KMS-11 (cell line): Measurements from ENCODE around the gene AKT1S1.
A peak's percentile ranks its signal among the peaks of the same experiment; 100 is the strongest.

Experiments used
- H2AFZ ChIP-seq: fragments of 200-600 bp; sonication (generic); 2 replicates; pipeline ENCODE4 v1.6.1; 2016; ENCODE audit warnings: antibody characterized with exemption, mixed run types, low read depth
- H3K27ac ChIP-seq: fragments of 200-600 bp; sonication (generic); 2 replicates; pipeline ENCODE4 v1.6.1; 2016; ENCODE audit warnings: mild to moderate bottlenecking, mixed run types
- H3K27me3 ChIP-seq: fragments of 200-600 bp; sonication (generic); 2 replicates; pipeline ENCODE4 v1.6.1; 2017; ENCODE audit warnings: mild to moderate bottlenecking, low read depth, mixed run types, moderate library complexity; ENCODE audit not compliant: insufficient read depth
- H3K36me3 ChIP-seq: fragments of 200-600 bp; sonication (generic); 2 replicates; pipeline ENCODE4 v1.6.1; 2017; ENCODE audit warnings: mild to moderate bottlenecking, mixed run types; ENCODE audit not compliant: insufficient read depth
- H3K4me1 ChIP-seq: fragments of 200-600 bp; sonication (generic); 2 replicates; pipeline ENCODE4 v1.6.1; 2016; ENCODE audit warnings: mild to moderate bottlenecking, low read depth, mixed run types; ENCODE audit not compliant: poor library complexity, severe bottlenecking
- H3K4me2 ChIP-seq: fragments of 200-600 bp; sonication (generic); 2 replicates; pipeline ENCODE4 v1.7.0; 2016; ENCODE audit warnings: mild to moderate bottlenecking, mixed run types
- H3K4me3 ChIP-seq: fragments of 200-600 bp; sonication (generic); IDR thresholded peaks from 2 replicates; pipeline ENCODE4 v1.6.1; 2017; ENCODE audit warnings: low read depth, low read length, mixed read lengths; ENCODE audit not compliant: insufficient read depth
- H3K79me2 ChIP-seq: fragments of 200-600 bp; sonication (generic); 2 replicates; pipeline ENCODE4 v1.6.1; 2016; ENCODE audit warnings: low read depth, mixed run types; ENCODE audit not compliant: insufficient read depth
- H3K9ac ChIP-seq: fragments of 200-600 bp; sonication (generic); 2 replicates; pipeline ENCODE4 v1.6.1; 2016; ENCODE audit warnings: mild to moderate bottlenecking, mixed run types
- H4K20me1 ChIP-seq: fragments of 200-600 bp; sonication (generic); 2 replicates; pipeline ENCODE4 v1.6.1; 2016; ENCODE audit warnings: mild to moderate bottlenecking, mixed run types; ENCODE audit not compliant: insufficient read depth
- TF ChIP-seq, protein P1 (sequence below): fragments of 200-600 bp; sonication (generic); conservative IDR thresholded peaks from 2 replicates; pipeline ENCODE4 v1.6.1; 2017; ENCODE audit warnings: low read depth, mild to moderate bottlenecking, antibody characterized with exemption, low read length, moderate library complexity, mixed read lengths

The AKT1S1 gene

DNA sequence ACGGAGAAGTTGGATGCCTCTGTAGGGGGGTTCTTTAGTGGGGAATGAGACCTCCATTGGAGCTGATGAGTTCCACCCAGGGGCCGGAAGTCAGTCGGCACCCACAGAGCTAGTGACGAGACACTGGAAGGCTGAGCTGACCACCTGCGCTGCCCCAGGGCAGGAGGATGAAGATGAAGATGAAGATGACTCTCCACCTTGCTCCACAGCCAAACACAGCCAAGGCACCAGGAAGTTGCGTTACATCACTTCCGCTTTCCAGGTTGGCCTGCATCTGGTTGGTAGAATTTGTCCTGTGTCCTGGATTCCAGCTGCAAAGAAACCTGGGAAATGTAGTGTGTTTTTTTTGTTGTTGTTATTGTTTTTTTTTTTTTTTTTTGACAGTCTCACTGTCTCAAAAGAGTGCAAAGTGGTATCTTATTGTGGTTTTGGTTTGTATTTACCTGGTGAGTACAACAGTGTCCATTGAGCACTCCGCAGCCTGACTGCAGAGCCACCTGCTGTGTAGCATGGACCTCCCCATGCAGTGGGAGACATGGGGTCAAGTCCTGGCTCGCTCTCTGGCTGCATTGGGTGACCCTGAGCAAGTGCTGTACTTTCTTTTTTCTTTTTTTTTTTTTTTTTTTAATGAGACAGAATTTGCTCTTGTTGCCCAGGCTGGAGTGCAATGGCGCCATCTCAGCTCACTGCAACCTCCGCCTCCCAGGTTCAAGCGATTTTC lies 2.2 kb upstream of the AKT1S1 start:
- no peak overlapping the region for H3K4me3 ChIP-seq
- peaks cover 20% of the 10 kb centered on the region for H3K79me2 ChIP-seq
- H3K4me1 ChIP-seq = peaks cover 20% of the 10 kb centered on the region
- H4K20me1 ChIP-seq = no peaks in the 10 kb centered on the region
- H2AFZ ChIP-seq = no peak overlapping the region
- no peaks in the 10 kb centered on the region; the same call in 1 of the 2 replicates for H3K36me3 ChIP-seq
- no peak overlapping the region for H3K9ac ChIP-seq
- no peak overlapping the region; the same call in 1 of the 2 replicates for H3K4me2 ChIP-seq
- no peaks in the 10 kb centered on the region for H3K27me3 ChIP-seq
- TF ChIP-seq, protein P1, sequence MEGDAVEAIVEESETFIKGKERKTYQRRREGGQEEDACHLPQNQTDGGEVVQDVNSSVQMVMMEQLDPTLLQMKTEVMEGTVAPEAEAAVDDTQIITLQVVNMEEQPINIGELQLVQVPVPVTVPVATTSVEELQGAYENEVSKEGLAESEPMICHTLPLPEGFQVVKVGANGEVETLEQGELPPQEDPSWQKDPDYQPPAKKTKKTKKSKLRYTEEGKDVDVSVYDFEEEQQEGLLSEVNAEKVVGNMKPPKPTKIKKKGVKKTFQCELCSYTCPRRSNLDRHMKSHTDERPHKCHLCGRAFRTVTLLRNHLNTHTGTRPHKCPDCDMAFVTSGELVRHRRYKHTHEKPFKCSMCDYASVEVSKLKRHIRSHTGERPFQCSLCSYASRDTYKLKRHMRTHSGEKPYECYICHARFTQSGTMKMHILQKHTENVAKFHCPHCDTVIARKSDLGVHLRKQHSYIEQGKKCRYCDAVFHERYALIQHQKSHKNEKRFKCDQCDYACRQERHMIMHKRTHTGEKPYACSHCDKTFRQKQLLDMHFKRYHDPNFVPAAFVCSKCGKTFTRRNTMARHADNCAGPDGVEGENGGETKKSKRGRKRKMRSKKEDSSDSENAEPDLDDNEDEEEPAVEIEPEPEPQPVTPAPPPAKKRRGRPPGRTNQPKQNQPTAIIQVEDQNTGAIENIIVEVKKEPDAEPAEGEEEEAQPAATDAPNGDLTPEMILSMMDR = no peak
- H3K27ac ChIP-seq = no peak overlapping the region

DNA sequence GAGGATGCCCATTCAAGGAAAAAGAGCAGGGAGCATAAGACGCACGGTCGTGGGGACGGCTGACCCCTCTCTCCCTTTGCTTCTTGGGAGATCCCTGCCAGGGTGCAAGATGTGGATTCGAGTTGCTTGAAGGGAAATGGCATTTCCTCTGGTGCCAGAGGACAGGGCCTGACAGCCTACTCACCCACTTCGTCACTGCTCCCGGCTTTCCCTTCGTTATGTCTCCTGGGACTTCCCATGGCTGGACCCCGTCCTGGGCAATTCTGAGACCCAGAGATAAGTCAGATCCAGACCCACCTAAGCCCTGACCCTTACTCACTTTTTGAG lies 1.6 kb upstream of the AKT1S1 start:
- Histone ChIP-seq H3K4me3 (no peak overlapping the region), H3K4me1 (peaks cover 20% of the 10 kb centered on the region), H2AFZ (no peak overlapping the region), H3K4me2 (peak overlapping the region; percentile 88; the same call in 1 of the 2 replicates), H4K20me1 (no peaks in the 10 kb centered on the region), H3K27me3 (no peaks in the 10 kb centered on the region), H3K27ac (no peak overlapping the region), H3K36me3 (no peaks in the 10 kb centered on the region; the same call in 1 of the 2 replicates), H3K79me2 (peaks cover 23% of the 10 kb centered on the region), H3K9ac (no peak overlapping the region)
- TF ChIP-seq, protein P1 = no peak

DNA sequence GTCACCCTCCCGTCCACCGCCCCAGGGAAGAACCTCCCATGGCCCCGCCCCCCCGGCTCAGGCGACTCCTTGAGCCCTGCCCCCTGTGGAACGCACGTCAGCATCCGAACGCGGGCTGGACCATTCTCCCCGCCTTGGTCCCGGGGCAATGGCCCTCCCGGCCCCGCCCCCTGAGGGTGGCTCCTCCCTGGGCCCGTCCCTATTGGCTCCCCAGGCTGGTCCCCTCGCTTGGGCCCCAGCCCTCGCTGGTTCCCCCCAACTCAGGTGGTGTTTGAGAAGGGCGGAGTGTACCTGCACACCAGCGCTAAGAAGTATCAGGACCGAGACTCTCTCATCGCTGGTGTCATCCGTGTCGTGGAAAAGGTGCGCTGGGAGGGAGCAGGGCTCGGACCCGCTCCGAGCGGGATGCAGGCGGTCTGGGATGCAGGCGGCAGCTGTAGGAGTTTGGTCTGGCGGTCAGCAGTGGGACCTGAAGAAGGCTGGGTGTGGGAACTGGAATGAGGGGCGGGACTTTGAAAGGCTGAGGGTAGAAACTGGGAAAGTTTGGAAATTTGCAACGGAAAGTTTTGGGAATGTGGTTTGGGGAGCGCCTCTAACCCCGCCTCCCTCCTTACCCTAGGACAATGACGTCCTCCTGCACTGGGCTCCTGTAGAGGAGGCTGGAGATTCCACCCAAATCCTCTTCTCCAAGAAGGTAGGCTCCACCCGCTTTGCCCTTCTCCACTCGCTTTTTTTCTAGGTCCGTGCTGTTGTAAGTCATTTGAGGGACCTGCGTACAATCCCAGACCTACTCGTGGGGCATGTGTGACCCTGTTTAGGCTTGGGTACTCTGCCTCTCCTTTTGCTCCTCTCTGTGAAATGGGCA lies 956 bp upstream of the AKT1S1 start:
- peak overlapping the region; percentile 94 for H3K27ac ChIP-seq

DNA sequence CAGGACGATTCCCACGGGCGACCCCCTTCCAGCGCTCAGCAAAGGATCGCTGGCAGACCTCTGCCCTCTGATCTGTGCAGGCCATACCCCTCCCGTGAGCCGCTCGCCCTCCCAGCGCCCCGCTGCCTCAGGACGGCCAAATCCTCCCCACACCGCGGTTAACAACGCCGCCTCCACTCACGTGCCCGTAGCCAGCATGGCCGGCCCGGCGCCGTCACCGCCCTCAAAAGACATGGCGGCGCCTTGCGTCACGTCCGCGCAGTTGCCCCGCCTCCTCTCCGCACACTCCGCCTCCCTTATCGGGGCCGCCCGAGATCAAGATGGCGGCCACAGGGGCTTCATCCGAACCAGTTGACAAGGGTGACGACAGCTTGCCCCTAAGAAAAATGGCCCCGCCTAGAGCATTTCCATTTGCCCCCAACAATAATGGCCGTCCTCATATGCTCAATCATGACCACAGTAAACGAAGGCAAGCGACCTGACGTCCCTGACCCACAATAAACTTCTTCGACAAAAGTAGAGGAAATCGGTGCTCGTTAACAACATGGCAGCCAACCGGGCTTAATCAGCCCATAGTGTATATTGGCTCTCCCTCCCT lies 634 bp downstream of the AKT1S1 start:
- no peak overlapping the region for H3K4me3 ChIP-seq
- H3K79me2 ChIP-seq = peaks cover 23% of the 10 kb centered on the region
- H3K4me1 ChIP-seq = peaks cover 20% of the 10 kb centered on the region
- peak overlapping the region; percentile 94 for H3K9ac ChIP-seq
- peak overlapping the region; percentile 67 for H2AFZ ChIP-seq
- TF ChIP-seq, protein P1 = no peak
- no peaks in the 10 kb centered on the region for H3K27me3 ChIP-seq
- peak overlapping the region; percentile 81 for H3K4me2 ChIP-seq
- H3K27ac ChIP-seq = peak overlapping the region; percentile 94
- no peaks in the 10 kb centered on the region for H4K20me1 ChIP-seq
- no peaks in the 10 kb centered on the region for H3K36me3 ChIP-seq

More for the DNA sequence above, 956 bp upstream of the AKT1S1 start:
- Histone ChIP-seq H3K4me2 (peak overlapping the region; percentile 88), H2AFZ (peak overlapping the region; percentile 75), H3K36me3 (no peaks in the 10 kb centered on the region; the same call in 1 of the 2 replicates), H3K79me2 (peaks cover 23% of the 10 kb centered on the region), H3K4me3 (no peak overlapping the region), H3K9ac (peak overlapping the region; percentile 94), H4K20me1 (no peaks in the 10 kb centered on the region), H3K4me1 (peaks cover 20% of the 10 kb centered on the region), H3K27me3 (no peaks in the 10 kb centered on the region)
- TF ChIP-seq, protein P1 = no peak
